Endothelial cell (in vitro differentiated cells): ENCODE results near the gene TTC13. TPM values are rescaled to one million over a fixed set of nuclear protein-coding genes. Genes with fewer than 3 reads are reported as not detected.

Experiments
- DNase-seq: peaks from one replicate; pipeline ENCODE4 v3.0.0; 2021; ENCODE audit warnings: low spot score
- H3K27ac Mint-ChIP-seq: one replicate; pipeline ENCODE4 v1.8.0; 2021; ENCODE audit warnings: mixed read lengths, inconsistent platforms; ENCODE audit not compliant: unreplicated experiment
- H3K27me3 Mint-ChIP-seq: one replicate; pipeline ENCODE4 v1.8.0; 2021; ENCODE audit warnings: mild to moderate bottlenecking, moderate library complexity, mixed read lengths, inconsistent platforms; ENCODE audit not compliant: unreplicated experiment
- H3K36me3 Mint-ChIP-seq: one replicate; pipeline ENCODE4 v1.8.0; 2021; ENCODE audit warnings: mild to moderate bottlenecking, low read depth, mixed read lengths, inconsistent platforms; ENCODE audit not compliant: unreplicated experiment
- H3K4me1 Mint-ChIP-seq: one replicate; pipeline ENCODE4 v1.8.0; 2021; ENCODE audit warnings: mild to moderate bottlenecking, mixed read lengths, inconsistent platforms; ENCODE audit not compliant: unreplicated experiment
- H3K4me3 Mint-ChIP-seq: one replicate; pipeline ENCODE4 v1.8.0; 2021; ENCODE audit warnings: mild to moderate bottlenecking, mixed read lengths, inconsistent platforms; ENCODE audit not compliant: unreplicated experiment
- H3K9me3 Mint-ChIP-seq: one replicate; pipeline ENCODE4 v1.8.0; 2021; ENCODE audit warnings: mixed read lengths, inconsistent platforms; ENCODE audit not compliant: unreplicated experiment
- total RNA-seq: library from RNA; stranded (reverse); fragmentation: NEBNext Ultra II Directional; extraction: Animal tissue kit (Norgen Biotek cat#: 25700); gene quantifications from one replicate; pipeline ENCODE4 v1.2.1, GENCODE V29; 2021; ENCODE audit not compliant: unreplicated experiment
- TF ChIP-seq, protein P1 (sequence below): fragments of 200-600 bp; sonication (generic); IDR thresholded peaks from one replicate; pipeline ENCODE4 v1.5.0; 2021; ENCODE audit warnings: antibody characterized with exemption; ENCODE audit not compliant: unreplicated experiment

The TTC13 gene
- total RNA-seq, 1 donor from 2014 or later, result 62.5 TPM

- DNase-seq, result no peak
- H3K36me3 Mint-ChIP-seq, result peaks cover 48% of the 10 kb centered on the region
- H3K9me3 Mint-ChIP-seq, result no peaks in the 10 kb centered on the region
- no peak overlapping the region for H3K4me3 Mint-ChIP-seq
- H3K4me1 Mint-ChIP-seq, result peaks cover 9% of the 10 kb centered on the region
- no peak overlapping the region for H3K27ac Mint-ChIP-seq
- H3K27me3 Mint-ChIP-seq, result peaks cover 5% of the 10 kb centered on the region
- TF ChIP-seq, protein P1, sequence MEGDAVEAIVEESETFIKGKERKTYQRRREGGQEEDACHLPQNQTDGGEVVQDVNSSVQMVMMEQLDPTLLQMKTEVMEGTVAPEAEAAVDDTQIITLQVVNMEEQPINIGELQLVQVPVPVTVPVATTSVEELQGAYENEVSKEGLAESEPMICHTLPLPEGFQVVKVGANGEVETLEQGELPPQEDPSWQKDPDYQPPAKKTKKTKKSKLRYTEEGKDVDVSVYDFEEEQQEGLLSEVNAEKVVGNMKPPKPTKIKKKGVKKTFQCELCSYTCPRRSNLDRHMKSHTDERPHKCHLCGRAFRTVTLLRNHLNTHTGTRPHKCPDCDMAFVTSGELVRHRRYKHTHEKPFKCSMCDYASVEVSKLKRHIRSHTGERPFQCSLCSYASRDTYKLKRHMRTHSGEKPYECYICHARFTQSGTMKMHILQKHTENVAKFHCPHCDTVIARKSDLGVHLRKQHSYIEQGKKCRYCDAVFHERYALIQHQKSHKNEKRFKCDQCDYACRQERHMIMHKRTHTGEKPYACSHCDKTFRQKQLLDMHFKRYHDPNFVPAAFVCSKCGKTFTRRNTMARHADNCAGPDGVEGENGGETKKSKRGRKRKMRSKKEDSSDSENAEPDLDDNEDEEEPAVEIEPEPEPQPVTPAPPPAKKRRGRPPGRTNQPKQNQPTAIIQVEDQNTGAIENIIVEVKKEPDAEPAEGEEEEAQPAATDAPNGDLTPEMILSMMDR, result no peak
Measured at GRCh38 chr1:230922620-230923019, 56.0 kb downstream of the TTC13 start.

GRCh38 chr1:230919207-230919606, 59.5 kb downstream of the TTC13 start:
- Mint-ChIP-seq H3K4me3 (no peak overlapping the region), H3K36me3 (peaks cover 34% of the 10 kb centered on the region), H3K27me3 (peaks cover 5% of the 10 kb centered on the region), H3K27ac (no peak overlapping the region), H3K4me1 (peaks cover 10% of the 10 kb centered on the region), H3K9me3 (no peaks in the 10 kb centered on the region)
- no peak for DNase-seq
- TF ChIP-seq, protein P1, result no peak

DNA sequence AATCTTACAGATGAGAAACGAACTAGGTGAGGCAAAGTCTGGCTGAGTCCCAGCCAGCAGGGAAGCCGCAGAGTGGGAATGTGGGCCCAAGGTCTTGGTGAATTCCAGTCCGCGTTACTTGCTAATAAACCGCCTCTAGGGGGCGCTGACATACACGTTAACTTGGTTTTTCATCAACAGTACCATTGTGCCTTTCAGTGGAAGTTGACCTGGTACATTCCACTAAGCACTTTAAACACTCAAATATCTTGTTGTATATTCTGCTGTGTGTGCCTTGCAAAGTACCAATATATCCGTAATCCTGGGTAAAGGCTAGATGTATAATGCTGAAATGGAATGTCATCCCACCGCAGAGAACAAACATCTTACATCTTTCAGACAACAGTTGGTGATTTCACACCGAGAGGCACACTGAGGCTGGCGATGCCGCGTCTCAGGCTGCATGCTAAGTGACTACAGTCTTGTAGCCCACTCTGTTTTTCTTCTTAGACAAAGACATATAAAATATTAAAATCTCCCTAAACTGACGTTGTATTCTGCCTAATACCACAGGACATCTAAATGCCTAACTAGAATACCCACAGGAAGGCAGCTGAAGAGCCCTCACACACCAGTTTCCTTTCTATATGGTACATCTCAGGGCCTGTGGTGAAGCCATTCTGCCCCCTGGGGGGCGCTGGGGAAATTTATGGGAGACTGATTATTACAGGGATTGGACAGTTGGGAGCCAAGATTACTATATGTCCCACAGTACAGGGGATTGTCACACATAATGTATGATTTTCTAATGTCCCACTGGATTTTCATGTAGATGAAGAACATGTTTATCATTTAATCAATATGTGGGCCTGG, 61.2 kb downstream of the TTC13 start:
- Mint-ChIP-seq H3K4me1 (peaks cover 10% of the 10 kb centered on the region), H3K27me3 (peaks cover 5% of the 10 kb centered on the region), H3K36me3 (peaks cover 39% of the 10 kb centered on the region), H3K9me3 (no peaks in the 10 kb centered on the region), H3K27ac (no peak overlapping the region), H3K4me3 (no peak overlapping the region)
- TF ChIP-seq, protein P1, result peak; percentile 84
- peak; percentile 77 for DNase-seq

GRCh38 chr1:230916587-230917283, 61.9 kb downstream of the TTC13 start:
- Mint-ChIP-seq H3K27ac (no peak overlapping the region), H3K4me3 (no peak overlapping the region), H3K36me3 (peaks cover 31% of the 10 kb centered on the region), H3K9me3 (no peaks in the 10 kb centered on the region), H3K4me1 (peaks cover 7% of the 10 kb centered on the region), H3K27me3 (peaks cover 2% of the 10 kb centered on the region)
- TF ChIP-seq, protein P1, result no peak
- DNase-seq, result no peak

DNA sequence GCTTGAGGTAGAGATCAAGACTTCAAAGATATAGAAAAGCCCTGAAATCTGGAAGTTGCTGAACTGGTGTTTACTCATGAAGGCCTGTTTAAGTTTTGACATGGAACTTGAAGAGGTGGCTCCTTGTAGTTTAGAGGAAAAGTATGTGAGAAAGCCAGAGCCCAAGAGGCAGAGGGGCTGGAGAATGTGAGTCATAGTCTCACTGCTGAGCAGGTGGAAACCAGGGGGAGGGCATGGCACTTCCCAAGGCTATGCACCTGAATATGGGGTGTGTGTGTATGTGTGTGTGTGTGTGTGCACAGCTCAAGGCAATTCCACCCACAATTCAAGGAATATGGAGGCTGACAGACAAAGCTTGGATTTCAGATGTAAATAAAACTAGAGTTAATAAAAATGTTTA, 63.6 kb downstream of the TTC13 start:
- Mint-ChIP-seq H3K9me3 (no peaks in the 10 kb centered on the region), H3K27ac (no peak overlapping the region), H3K4me1 (peaks cover 2% of the 10 kb centered on the region), H3K27me3 (peaks cover 5% of the 10 kb centered on the region), H3K36me3 (peaks cover 35% of the 10 kb centered on the region), H3K4me3 (no peak overlapping the region)
- TF ChIP-seq, protein P1, result no peak
- no peak for DNase-seq
